GM18498 (cell line): ENCODE data around the gene KMO.

Experiments used
- ATAC-seq: cut with Tn5 transposase; IDR thresholded peaks from one replicate; pipeline ENCODE4 v1.9.1; 2021; ENCODE audit warnings: mild to moderate bottlenecking, moderate library complexity; ENCODE audit not compliant: unreplicated experiment

KMO gene

DNA sequence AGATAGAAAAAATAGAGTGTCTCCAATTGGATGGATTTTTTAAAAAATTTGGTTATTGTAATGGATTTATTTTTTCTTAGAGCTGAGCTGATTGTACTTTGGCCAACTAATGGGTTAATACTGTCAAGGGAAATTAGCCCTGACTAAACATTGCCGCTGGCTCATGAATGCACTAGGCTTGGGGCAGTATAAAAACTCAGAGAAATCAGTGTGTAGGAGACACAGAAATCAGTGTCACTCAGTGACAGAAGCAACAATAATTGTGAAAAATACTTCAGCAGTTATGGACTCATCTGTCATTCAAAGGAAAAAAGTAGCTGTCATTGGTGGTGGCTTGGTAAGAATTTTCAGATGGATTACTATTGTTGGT lies at the start of gene KMO:
KMO (plus strand) TSS at position 217 of the 370 bp plus-strand sequence; CDS start at position 284, 67 bp downstream.
- ATAC-seq, result peak; percentile 40

DNA sequence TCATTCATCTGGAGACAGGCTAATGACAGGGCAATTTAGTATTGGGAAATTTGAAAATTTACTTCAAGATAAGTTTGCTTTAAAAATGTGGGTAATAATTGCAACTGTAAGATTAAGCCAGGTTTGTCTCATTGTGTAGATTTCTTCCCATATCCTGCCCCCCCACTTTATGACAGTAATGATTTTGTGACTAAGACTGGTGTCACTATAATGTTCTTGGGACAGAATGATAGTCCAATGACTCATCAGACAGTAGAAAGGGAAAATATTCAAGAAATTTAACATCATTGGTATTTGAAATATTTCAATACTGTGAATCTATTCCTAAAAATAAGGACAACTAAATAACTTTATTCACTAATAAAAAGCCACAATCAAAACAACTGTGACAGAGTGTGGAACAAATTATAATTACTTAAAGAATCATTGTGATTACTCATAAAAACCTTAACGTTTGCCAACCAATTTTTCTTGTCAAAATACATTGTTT lies 49.4 kb upstream of the KMO start:
- no peak for ATAC-seq

GRCh38 chr1:241485145-241485544 lies 47.0 kb upstream of the KMO start:
- peak; percentile 73 for ATAC-seq

DNA sequence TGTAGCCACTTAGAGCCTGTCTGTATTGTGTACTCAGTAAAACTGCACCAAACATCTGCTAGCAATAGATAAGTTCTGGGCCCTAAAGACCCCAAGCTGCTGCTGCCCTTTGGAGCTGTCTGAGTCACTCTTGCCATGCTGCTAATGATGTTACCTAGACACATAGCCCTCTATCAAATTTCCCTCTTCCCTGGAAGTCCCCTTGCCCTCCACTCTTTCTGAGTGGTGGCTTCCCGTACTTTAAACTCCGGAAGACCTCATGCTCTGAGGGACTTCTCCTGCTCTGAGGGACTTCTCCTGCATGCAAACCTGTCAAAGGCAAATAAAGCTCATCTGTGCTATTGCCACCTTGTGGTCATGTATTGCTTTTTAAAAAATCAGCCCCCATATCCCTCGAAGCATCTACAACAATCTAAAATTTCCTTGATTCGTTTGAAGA lies 46.6 kb upstream of the KMO start:
- peak; percentile 56 for ATAC-seq

DNA sequence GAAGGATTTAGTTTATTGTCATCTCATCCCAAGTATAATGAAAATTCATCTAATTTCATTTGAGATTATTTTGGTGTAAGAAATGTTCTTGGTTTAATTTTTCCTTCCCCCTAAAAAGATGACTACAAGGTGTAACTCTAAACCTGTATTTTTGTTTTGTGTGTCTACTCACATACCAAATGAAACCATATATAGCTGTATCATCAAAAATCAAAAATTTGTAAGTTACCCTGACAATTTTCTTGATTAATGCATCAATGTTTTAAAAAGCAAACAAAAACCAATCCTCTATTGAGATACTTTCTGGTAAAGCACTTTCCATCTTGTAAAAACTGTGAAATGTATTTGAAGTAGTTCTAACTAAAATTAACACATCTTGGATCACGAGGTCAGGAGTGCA lies 43.4 kb upstream of the KMO start:
- ATAC-seq, result no peak

- no peak for ATAC-seq
Observed at GRCh38 chr1:241495741-241496140, 36.4 kb upstream of the KMO start.

DNA sequence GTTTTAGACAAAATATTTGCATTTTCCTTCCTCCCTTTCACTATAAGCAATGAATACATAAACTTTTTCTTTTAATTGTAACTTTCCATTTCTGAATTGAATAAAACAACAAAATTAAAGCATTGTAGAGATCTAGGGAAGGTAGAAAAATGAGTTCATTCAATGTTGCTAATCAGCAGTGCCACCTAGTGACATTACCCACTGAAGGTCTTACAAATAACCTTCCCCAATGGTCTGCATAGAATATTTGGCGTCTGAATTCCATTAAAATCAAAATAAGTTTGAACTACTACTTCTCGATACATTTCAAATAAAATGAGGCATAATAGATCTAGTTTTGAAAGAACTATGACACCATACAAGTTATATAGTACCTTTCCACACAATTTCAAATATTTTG lies 32.3 kb upstream of the KMO start:
- ATAC-seq, result no peak

DNA sequence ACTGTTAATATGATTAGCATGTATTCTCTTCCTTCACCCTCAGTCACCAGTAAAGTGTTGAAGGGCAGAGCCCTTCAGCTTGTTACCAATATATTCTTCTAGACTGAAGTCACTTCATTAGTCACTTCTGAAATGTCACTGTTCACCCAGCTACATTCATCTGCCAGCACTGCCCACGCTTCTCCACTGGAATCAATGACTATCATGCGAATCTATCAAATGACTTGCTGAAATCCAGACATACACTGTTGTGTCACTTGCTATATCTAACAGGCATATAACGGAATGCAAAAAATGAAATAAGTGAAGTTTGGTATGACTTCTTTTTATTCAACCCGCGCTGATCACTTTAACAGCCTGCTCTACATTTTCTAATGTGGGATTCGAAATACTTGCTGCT lies 28.7 kb upstream of the KMO start:
- ATAC-seq, result no peak

- ATAC-seq, result no peak
Observed at GRCh38 chr1:241507189-241507863, 24.9 kb upstream of the KMO start.

DNA sequence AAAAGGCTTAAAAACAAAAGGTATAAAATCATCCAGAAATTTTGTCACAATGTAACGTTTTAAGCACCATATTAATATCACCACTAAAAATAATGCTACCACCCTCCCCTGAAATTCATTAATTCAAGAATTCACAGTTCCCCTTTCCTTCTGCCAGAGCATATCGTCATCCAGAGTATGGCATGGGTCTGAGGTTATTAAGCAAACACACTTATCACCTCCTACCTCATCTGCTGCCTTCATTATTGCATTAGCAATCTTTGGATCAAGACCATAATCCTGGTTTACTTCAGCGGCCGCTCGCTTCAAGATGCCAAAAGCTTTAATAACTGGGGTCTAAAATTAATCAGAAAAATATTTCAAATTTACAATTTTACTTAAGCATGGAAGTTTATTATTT lies 18.8 kb upstream of the KMO start:
- no peak for ATAC-seq

- ATAC-seq, result peak; percentile 38
Observed at GRCh38 chr1:241518476-241519307, 13.5 kb upstream of the KMO start.

DNA sequence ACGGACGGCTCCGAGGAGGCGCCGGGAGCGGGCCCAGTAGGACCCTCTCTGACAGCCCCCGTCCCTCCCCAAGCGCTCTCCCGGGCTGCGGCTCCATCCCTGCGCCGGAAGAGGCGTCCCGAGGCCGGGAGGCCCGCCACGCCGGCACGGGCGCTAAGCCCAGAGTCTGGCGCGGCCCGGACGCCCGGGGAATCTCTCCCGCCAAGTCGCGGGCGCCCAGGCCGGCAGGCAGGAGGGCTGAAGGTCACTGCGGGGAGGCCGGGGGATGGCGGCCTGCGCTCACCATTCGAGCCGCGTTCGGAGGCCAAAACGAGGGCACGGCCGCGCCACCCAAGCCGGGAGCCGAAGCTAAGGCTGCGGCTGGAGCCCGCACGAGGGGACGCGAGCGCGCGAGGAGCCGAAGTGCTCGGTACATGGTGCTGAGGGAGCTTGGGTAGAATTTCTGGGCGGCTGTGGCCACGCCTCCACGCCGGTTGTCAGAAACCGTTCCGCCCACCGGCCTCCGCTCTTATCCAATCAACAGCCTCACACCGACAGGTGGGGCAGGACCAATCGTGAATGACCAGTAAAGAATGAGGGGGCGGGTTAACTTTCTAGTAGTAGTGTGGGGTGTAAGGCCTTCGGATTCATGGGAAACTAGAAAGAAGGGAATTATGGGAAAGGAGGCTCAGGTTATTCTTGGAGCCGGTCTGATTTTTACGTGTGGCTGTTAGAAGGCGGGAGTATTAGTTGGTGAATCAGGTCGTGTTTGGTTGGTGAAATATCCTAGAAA lies 12.7 kb upstream of the KMO start, which contains the start of gene FH:
FH (minus strand) TSS at position 448 of the 772 bp plus-strand sequence; CDS start at position 415, 33 bp downstream.
- ATAC-seq, result peak; percentile 98

- ATAC-seq, result no peak
Observed at GRCh38 chr1:241520080-241520465, 12.1 kb upstream of the KMO start.

GRCh38 chr1:241521718-241522117 lies 10.5 kb upstream of the KMO start:
- ATAC-seq, result no peak

DNA sequence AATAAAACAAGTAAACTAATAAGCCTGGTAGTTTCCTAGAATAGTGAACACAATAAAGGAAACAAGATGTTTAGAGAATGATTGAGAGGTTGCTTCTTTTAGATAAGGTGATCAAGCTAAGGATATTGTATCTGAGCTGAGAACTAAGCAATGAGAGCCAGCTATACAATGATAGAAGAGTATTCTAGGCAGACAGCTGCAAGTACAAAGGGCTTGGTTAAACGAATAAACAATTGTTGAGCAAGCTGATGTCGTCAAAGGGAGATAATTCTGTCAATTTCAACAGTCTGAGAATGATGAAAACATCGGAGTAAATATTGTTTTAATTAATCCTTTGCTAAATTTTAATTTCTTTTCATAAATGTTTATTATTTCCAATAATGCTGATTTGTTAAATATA lies 7.2 kb upstream of the KMO start:
- ATAC-seq, result no peak

- ATAC-seq, result no peak
Observed at GRCh38 chr1:241527146-241527545, 5.0 kb upstream of the KMO start.

- peak; percentile 70 for ATAC-seq
Observed at GRCh38 chr1:241531195-241532161, 700 bp upstream of the KMO start.

DNA sequence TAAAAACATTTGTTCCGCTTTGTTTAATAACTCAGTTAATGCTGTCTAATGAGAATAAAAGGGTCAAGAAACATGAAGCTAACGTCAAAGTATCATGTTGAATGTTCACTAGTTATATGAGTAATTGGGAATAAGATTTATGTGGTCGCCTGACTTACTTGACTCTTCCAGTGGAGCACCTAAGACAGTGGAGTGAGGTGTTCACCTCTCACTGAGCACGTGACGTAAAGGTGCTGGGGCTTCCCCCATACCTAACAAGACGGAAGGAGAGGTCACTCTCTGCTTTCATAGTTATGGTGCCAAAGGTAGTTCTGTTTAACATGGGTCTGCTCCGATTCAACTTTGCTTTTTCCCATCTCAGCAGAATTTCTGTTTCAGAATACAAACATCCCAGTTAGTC lies 686 bp downstream of the KMO start:
- peak; percentile 69 for ATAC-seq

DNA sequence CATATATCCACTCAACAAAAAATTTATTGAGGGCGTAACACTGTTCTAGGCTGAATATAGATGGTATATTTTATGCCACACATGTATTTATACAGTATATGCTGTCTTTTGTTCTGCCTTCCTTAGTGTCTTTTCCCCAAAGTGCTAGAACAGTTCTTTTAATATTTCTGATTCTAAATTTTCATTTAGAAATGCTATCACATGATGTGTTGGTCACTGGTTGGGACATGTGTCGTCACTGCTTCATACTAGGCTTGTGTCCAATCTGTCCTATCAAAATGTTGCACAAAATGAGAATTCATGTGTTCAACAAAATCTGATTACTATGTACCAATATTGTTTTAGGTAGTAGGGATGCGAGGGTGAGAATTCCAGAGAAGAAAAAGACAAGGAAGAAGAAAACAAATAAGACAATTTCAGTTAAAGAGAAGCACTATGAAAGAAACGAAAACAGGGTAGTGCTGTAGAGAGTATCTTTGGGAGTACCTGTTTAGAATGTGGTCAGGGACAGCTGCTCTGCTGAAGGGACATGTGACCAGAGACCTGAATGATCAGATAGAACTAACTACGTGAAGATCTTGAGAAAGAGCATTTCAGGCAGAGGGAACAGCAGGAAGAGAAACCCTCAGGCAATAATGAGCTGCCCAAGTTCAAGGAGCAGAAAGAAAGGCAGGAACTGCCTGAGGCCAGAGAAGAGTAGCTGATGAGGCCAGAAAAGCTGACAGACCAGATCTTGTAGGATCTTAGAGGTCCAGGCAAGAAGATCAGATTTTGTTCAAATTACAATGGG lies 1.3 kb downstream of the KMO start:
- ATAC-seq, result peak; percentile 41
